Calu3 (cell line): ENCODE data around the gene CTIF. TPM values are rescaled to one million over a fixed set of nuclear protein-coding genes. Genes with fewer than 3 reads are reported as not detected.

ENCODE experiments used
- BruUV-seq: library from RNA; stranded (reverse); fragments of 400-500 nt; replicated peaks from 2 replicates; lab custom pipeline; 2021; lab: Mats Ljungman, UMichigan
- CTCF ChIA-PET: fragments of 300-600 bp; sonication (Branson Sonifier 250); formaldehyde crosslinking; loops from one replicate; lab custom pipeline; 2022; ENCODE audit warnings: antibody characterized with exemption; lab: Charles Lee
- DNase-seq: peaks from one replicate; pipeline ENCODE4 v3.0.0; 2022
- H3K27ac Mint-ChIP-seq: one replicate; pipeline ENCODE4 v1.8.0; 2022; ENCODE audit warnings: mixed read lengths; ENCODE audit not compliant: unreplicated experiment
- H3K27me3 Mint-ChIP-seq: one replicate; pipeline ENCODE4 v1.8.0; 2022; ENCODE audit warnings: mixed read lengths; ENCODE audit not compliant: unreplicated experiment
- H3K36me3 Mint-ChIP-seq: one replicate; pipeline ENCODE4 v1.8.0; 2022; ENCODE audit warnings: mild to moderate bottlenecking, moderate library complexity, mixed read lengths; ENCODE audit not compliant: insufficient read depth, unreplicated experiment
- H3K4me1 Mint-ChIP-seq: one replicate; pipeline ENCODE4 v1.8.0; 2022; ENCODE audit warnings: mild to moderate bottlenecking, low read depth, mixed read lengths; ENCODE audit not compliant: unreplicated experiment
- H3K4me3 Mint-ChIP-seq: one replicate; pipeline ENCODE4 v1.8.0; 2022; ENCODE audit warnings: mild to moderate bottlenecking, low read depth, moderate library complexity, mixed read lengths; ENCODE audit not compliant: unreplicated experiment
- H3K9me3 Mint-ChIP-seq: one replicate; pipeline ENCODE4 v1.8.0; 2022; ENCODE audit warnings: low read depth, mixed read lengths; ENCODE audit not compliant: unreplicated experiment
- CTCF ChIP-seq: fragments of 200-600 bp; IDR thresholded peaks from one replicate; pipeline ENCODE4 v1.8.0; 2022; ENCODE audit warnings: antibody characterized with exemption; ENCODE audit not compliant: unreplicated experiment
- intact Hi-C: fragments of 100-400 bp; cut with micrococcal nuclease; formaldehyde crosslinking; loops from one replicate; pipeline ENCODE4 v1.10.0; 2022; ENCODE audit not compliant: unreplicated experiment
- total RNA-seq: library from RNA; stranded (reverse); gene quantifications from 2 replicates; pipeline ENCODE4 v1.2.3, GENCODE V29; 2022

The CTIF gene
- total RNA-seq, 1 experiment from 2014 or later = 40.8 TPM

DNA sequence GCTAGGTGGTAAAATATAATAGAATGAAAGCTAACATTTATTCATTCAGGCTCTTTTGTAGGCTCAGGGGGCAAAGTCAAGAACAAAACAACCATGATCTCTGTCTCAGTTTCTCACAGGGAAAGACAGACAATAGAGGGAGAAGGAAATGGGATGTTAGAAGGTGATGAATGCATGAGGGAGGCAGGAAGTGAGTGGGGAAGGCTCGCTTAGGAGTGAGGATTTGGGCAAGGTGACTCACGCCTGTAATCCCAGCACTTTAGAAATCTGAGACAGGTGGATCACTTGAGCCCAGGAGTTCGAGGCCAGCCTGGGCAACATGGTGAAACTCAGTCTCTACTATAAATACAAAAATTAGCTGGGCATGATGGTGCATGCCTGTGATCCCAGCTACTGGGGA, 88.4 kb downstream of the CTIF start:
- CTCF ChIA-PET = no interaction called here
- no peak overlapping the region for H3K4me3 Mint-ChIP-seq

GRCh38 chr18:48629730-48630324, 91.0 kb downstream of the CTIF start:
- CTCF ChIA-PET = no interaction called here
- intact Hi-C loops = no loop called here
- no peak overlapping the region for H3K27ac Mint-ChIP-seq
- no peak overlapping the region for H3K4me3 Mint-ChIP-seq
- H3K9me3 Mint-ChIP-seq = no peaks in the 10 kb centered on the region
- H3K27me3 Mint-ChIP-seq = no peaks in the 10 kb centered on the region
- DNase-seq = no peak
- no peaks in the 10 kb centered on the region for H3K36me3 Mint-ChIP-seq
- BruUV-seq = no TSS peak
- H3K4me1 Mint-ChIP-seq = peaks cover 9% of the 10 kb centered on the region
- TF ChIP-seq CTCF = no peak

More for the DNA sequence above, 88.4 kb downstream of the CTIF start:
- no TSS peak for BruUV-seq
- H3K27me3 Mint-ChIP-seq = no peaks in the 10 kb centered on the region
- peaks cover 9% of the 10 kb centered on the region for H3K4me1 Mint-ChIP-seq
- intact Hi-C loops = no loop called here
- no peaks in the 10 kb centered on the region for H3K9me3 Mint-ChIP-seq
- DNase-seq = no peak
- TF ChIP-seq CTCF = no peak
- H3K27ac Mint-ChIP-seq = no peak overlapping the region
- no peaks in the 10 kb centered on the region for H3K36me3 Mint-ChIP-seq

DNA sequence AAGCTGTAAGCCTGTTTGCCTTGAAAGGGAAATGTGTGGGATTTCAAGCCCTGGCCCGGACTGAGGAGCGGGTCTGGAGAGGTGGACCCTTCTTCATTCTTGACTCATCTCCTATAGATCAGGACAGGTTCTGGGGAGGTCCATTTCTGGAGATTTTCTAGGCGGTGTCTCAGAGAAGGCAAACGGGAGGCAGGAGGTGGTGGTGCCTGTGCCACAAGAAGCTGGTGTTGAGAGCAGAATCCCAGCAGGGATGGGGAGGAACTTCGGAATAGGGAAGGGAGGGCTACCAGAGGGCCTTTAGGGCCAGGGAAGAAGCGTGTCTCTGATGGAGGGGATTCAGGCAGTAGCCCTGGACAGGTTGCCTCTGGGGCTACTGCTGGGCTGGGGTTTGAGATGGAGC, 93.0 kb downstream of the CTIF start:
- TF ChIP-seq CTCF = no peak
- Mint-ChIP-seq H3K4me1 (peaks cover 9% of the 10 kb centered on the region), H3K36me3 (no peaks in the 10 kb centered on the region), H3K4me3 (no peak overlapping the region), H3K27ac (no peak overlapping the region), H3K27me3 (no peaks in the 10 kb centered on the region), H3K9me3 (no peaks in the 10 kb centered on the region)
- intact Hi-C loops = no loop called here
- no peak for DNase-seq
- CTCF ChIA-PET = interaction anchor here (1.3 kb wide), 1 partner anchor 33 kb away, joined by 3 read pairs; no protein-coding TSS in a partner anchor
- no TSS peak for BruUV-seq

GRCh38 chr18:48632676-48633257, 93.9 kb downstream of the CTIF start:
- H3K27ac Mint-ChIP-seq = no peak overlapping the region
- no peak overlapping the region for H3K4me3 Mint-ChIP-seq
- no peak for TF ChIP-seq CTCF
- DNase-seq = no peak
- no TSS peak for BruUV-seq
- peaks cover 8% of the 10 kb centered on the region for H3K4me1 Mint-ChIP-seq
- intact Hi-C loops = no loop called here
- H3K36me3 Mint-ChIP-seq = no peaks in the 10 kb centered on the region
- no peaks in the 10 kb centered on the region for H3K27me3 Mint-ChIP-seq
- H3K9me3 Mint-ChIP-seq = no peaks in the 10 kb centered on the region
- CTCF ChIA-PET = interaction anchor here (0.7 kb wide), 1 partner anchor 673 kb away, joined by 3 read pairs; no protein-coding TSS in a partner anchor
